ENCODE data around the gene OPCML. TPM values are rescaled to one million over a fixed set of nuclear protein-coding genes. Genes with fewer than 3 reads are reported as not detected.

The OPCML gene
- total RNA-seq, 1 experiment from 2014 or later: not detected

DNA sequence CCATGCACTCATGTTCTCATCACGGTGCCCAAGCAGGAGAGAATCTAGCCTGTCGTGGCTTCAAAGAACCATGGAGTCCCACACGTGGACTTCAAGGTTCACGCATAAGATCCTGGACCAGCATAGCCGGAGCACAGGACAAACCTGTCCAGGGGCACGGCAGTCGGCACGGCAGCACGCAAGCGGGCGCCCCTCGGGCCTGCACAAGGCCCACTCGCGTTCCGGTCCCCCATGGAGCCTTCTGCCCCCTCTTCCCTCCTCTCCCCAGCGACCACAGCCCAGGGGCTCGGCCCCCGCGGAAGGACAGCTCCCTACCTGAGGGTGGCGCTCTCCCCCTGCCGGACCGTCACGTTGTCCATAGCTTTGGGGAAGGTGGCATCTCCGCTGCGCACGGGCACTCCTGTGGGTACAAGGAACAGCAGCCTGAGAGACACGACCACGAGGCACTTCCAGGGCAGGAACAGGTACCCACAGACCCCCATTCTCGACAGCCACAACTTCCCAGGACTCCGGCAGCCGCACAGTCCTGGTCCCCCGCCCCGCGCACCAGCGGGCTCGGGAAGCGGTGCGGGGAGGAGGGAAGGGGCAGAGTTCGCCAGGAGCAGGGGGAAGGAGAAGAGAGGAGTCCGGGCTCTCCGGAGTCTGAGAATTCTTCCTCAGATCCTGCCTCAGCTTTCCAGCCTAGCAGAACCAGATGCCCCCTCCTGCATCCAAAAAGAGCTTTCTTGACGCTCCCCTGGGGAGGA is 589.5 kb downstream of the OPCML start:
- DNase-seq (ENCODE audit: low read depth, low spot score) (no peak), ATAC-seq (peak; percentile 15; the same call in 1 of the 2 replicates)
- H3K4me3 ChIP-seq (ENCODE audit: low read depth in 2 of 2, low read length in 2 of 2): no peak overlapping the region
- in situ Hi-C loops (cut with HindIII; ENCODE audit: low pct_unique_long_range_greater_than_20kb, low sequenced_read_pairs) (no loop called here), intact Hi-C loops (cut with micrococcal nuclease; ENCODE audit: unreplicated experiment) (no loop called here)
- H3K27ac ChIP-seq (ENCODE audit: low read length): no peak overlapping the region
- BruUV-seq (replicated peaks): no TSS peak
- H3K4me1 ChIP-seq (ENCODE audit: control insufficient read depth, insufficient read depth, low read length): peaks cover 3% of the 10 kb centered on the region; the same call in 1 of the 2 replicates
- TF ChIP-seq SIN3A (IDR thresholded peaks at IDR 0.05; ENCODE audit: borderline replicate concordance, insufficient read depth, low read depth, low read length) (no peak), POLR2AphosphoS5 (IDR thresholded peaks at IDR 0.05; ENCODE audit: low read depth, low read length) (no peak), TCF7L2 (IDR thresholded peaks at IDR 0.05; ENCODE audit: low read depth, low read length) (no peak)
- TF ChIP-seq, protein P1, sequence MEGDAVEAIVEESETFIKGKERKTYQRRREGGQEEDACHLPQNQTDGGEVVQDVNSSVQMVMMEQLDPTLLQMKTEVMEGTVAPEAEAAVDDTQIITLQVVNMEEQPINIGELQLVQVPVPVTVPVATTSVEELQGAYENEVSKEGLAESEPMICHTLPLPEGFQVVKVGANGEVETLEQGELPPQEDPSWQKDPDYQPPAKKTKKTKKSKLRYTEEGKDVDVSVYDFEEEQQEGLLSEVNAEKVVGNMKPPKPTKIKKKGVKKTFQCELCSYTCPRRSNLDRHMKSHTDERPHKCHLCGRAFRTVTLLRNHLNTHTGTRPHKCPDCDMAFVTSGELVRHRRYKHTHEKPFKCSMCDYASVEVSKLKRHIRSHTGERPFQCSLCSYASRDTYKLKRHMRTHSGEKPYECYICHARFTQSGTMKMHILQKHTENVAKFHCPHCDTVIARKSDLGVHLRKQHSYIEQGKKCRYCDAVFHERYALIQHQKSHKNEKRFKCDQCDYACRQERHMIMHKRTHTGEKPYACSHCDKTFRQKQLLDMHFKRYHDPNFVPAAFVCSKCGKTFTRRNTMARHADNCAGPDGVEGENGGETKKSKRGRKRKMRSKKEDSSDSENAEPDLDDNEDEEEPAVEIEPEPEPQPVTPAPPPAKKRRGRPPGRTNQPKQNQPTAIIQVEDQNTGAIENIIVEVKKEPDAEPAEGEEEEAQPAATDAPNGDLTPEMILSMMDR (IDR thresholded peaks at IDR 0.05): peak; percentile 55
- TF ChIP-seq, protein P2, sequence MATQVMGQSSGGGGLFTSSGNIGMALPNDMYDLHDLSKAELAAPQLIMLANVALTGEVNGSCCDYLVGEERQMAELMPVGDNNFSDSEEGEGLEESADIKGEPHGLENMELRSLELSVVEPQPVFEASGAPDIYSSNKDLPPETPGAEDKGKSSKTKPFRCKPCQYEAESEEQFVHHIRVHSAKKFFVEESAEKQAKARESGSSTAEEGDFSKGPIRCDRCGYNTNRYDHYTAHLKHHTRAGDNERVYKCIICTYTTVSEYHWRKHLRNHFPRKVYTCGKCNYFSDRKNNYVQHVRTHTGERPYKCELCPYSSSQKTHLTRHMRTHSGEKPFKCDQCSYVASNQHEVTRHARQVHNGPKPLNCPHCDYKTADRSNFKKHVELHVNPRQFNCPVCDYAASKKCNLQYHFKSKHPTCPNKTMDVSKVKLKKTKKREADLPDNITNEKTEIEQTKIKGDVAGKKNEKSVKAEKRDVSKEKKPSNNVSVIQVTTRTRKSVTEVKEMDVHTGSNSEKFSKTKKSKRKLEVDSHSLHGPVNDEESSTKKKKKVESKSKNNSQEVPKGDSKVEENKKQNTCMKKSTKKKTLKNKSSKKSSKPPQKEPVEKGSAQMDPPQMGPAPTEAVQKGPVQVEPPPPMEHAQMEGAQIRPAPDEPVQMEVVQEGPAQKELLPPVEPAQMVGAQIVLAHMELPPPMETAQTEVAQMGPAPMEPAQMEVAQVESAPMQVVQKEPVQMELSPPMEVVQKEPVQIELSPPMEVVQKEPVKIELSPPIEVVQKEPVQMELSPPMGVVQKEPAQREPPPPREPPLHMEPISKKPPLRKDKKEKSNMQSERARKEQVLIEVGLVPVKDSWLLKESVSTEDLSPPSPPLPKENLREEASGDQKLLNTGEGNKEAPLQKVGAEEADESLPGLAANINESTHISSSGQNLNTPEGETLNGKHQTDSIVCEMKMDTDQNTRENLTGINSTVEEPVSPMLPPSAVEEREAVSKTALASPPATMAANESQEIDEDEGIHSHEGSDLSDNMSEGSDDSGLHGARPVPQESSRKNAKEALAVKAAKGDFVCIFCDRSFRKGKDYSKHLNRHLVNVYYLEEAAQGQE (IDR thresholded peaks at IDR 0.05; ENCODE audit: insufficient read depth in 1 of 2, low read depth in 2 of 2, low read length in 1 of 2): no peak
- no peaks in the 10 kb centered on the region for H3K9me3 ChIP-seq (ENCODE audit: control insufficient read depth, insufficient read depth, low read depth, low read length)
- H3K36me3 ChIP-seq (ENCODE audit: control insufficient read depth, insufficient read depth, low read length): no peaks in the 10 kb centered on the region
- H3K27me3 ChIP-seq (ENCODE audit: control insufficient read depth, insufficient read depth, low read length): peaks cover 20% of the 10 kb centered on the region
- CTCF ChIA-PET: interaction anchor here (0.7 kb wide), 1 partner anchor 27 kb away, joined by 3 read pairs; no protein-coding TSS in a partner anchor
- POLR2A ChIA-PET: no interaction called here

DNA sequence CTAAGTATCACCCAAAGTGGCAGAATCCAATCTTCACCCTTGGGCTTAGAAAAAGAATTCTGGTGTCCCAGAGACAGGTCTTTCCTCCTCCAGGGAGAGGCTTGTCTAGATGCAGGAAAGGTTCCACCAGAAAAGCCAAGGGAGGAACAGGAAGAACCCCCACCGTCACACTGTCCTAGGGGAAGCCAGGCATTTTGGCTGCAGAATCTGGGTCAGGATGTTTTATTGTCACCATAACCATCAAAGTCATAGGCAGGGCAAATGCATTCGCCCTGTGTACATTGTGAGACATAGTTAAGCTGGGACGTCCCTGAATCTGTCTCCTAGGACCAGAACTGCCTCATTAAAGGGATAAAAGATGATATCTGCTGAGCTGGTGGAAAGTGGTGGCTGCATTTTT is 590.5 kb downstream of the OPCML start:
- no peaks in the 10 kb centered on the region for H3K9me3 ChIP-seq (ENCODE audit: control insufficient read depth, insufficient read depth, low read depth, low read length)
- peaks cover 3% of the 10 kb centered on the region; the same call in 1 of the 2 replicates for H3K4me1 ChIP-seq (ENCODE audit: control insufficient read depth, insufficient read depth, low read length)
- CTCF ChIA-PET: interaction anchor here (0.5 to 0.7 kb wide), 4 partner anchors 28 to 223 kb away, joined by 3 to 7 read pairs (median 4); no protein-coding TSS in a partner anchor
- no peak overlapping the region for H3K4me3 ChIP-seq (ENCODE audit: low read depth in 2 of 2, low read length in 2 of 2)
- H3K27ac ChIP-seq (ENCODE audit: low read length): no peak overlapping the region
- ATAC-seq (no peak), DNase-seq (ENCODE audit: low read depth, low spot score) (no peak)
- intact Hi-C loops (cut with micrococcal nuclease; ENCODE audit: unreplicated experiment) (no loop called here), in situ Hi-C loops (cut with HindIII; ENCODE audit: low pct_unique_long_range_greater_than_20kb, low sequenced_read_pairs) (no loop called here)
- H3K36me3 ChIP-seq (ENCODE audit: control insufficient read depth, insufficient read depth, low read length): no peaks in the 10 kb centered on the region
- no peak for TF ChIP-seq TCF7L2 (IDR thresholded peaks at IDR 0.05; ENCODE audit: low read depth, low read length)
- no peak for TF ChIP-seq SIN3A (IDR thresholded peaks at IDR 0.05; ENCODE audit: borderline replicate concordance, insufficient read depth, low read depth, low read length)
- TF ChIP-seq, protein P1 (IDR thresholded peaks at IDR 0.05): no peak
- TF ChIP-seq, protein P2 (IDR thresholded peaks at IDR 0.05; ENCODE audit: insufficient read depth in 1 of 2, low read depth in 2 of 2, low read length in 1 of 2): no peak
- no peak for TF ChIP-seq POLR2AphosphoS5 (IDR thresholded peaks at IDR 0.05; ENCODE audit: low read depth, low read length)
- H3K27me3 ChIP-seq (ENCODE audit: control insufficient read depth, insufficient read depth, low read length): peaks cover 18% of the 10 kb centered on the region
- POLR2A ChIA-PET: no interaction called here
- no TSS peak for BruUV-seq (replicated peaks)
